Measurements from ENCODE around the gene HECW1. TPM values are rescaled to one million over a fixed set of nuclear protein-coding genes. Genes with fewer than 3 reads are reported as not detected.

Gene HECW1
- total and polyA plus RNA-seq, 10 of the 15 experiments (the other 5 are each of a cell fraction or from before 2014, with no cell fraction given): under 0.01 to 0.31 (median 0.04) TPM; not detected in 3

- no peak for TF ChIP-seq PRDM15 (CRISPR knock-in tag; IDR thresholded peaks at IDR 0.05)
- TF ChIP-seq MXI1 (IDR thresholded peaks at IDR 0.05; ENCODE audit: low read depth, low read length): peak; percentile 4; the same call in 1 of the 2 replicates
- peak; percentile 18; the same call in 1 of the 2 replicates for TF ChIP-seq RAD21 (IDR thresholded peaks at IDR 0.05; ENCODE audit: insufficient read depth, low read depth, low read length)
- TF ChIP-seq ZNF622 (IDR thresholded peaks at IDR 0.05): no peak
- TF ChIP-seq MTA2 (IDR thresholded peaks at IDR 0.05; ENCODE audit: low read depth): peak; percentile 98
- peak; percentile 81; the same call in 1 of the 2 replicates for TF ChIP-seq FOXM1 (IDR thresholded peaks at IDR 0.05; ENCODE audit: low read depth, low read length)
- TF ChIP-seq SP1 (IDR thresholded peaks at IDR 0.05; ENCODE audit: low read depth, low read length): peak; percentile 45
- TF ChIP-seq BCLAF1 (IDR thresholded peaks at IDR 0.05): no peak
- no peak for TF ChIP-seq HSF1 (IDR thresholded peaks at IDR 0.05; ENCODE audit: low read depth, low read length)
- TF ChIP-seq ATF3 (IDR thresholded peaks at IDR 0.05; ENCODE audit: borderline replicate concordance, extremely low read depth, low read depth, low read length): no peak
- peak; percentile 87 to 90 for TF ChIP-seq IKZF2 (IDR thresholded peaks at IDR 0.05)
- TF ChIP-seq ZNF384 (IDR thresholded peaks at IDR 0.05; ENCODE audit: borderline replicate concordance, low read depth, low read length): no peak
- no peak for TF ChIP-seq BRCA1 (IDR thresholded peaks at IDR 0.05; ENCODE audit: low read depth, low read length)
- peak; percentile 75; the same call in 1 of the 2 replicates for TF ChIP-seq PAX5 (IDR thresholded peaks at IDR 0.05; ENCODE audit: borderline replicate concordance, low read depth, low read length)
- TF ChIP-seq ZNF687 (IDR thresholded peaks at IDR 0.05): peak; percentile 33
These were observed 202.1 kb downstream of the HECW1 start (continued) for GRCh38 chr7:43314379-43315158.

All from GM12878 (cell line).